Trophoblast cell (in vitro differentiated cells and primary cell): Measurements from ENCODE around the gene AP3D1.

Source experiments
- DNase-seq, 2 donors: peaks; one replicate each; pipeline ENCODE4 v3.0.0-alpha.2; 2016
- H2AFZ ChIP-seq: 2 replicates; pipeline ENCODE4 v1.6.1; 2013; ENCODE audit warnings: low read length, moderate library complexity, mild to moderate bottlenecking; ENCODE audit not compliant: insufficient read depth, poor library complexity
- H2AK5ac ChIP-seq: 2 replicates; pipeline ENCODE4 v1.6.1; 2013; ENCODE audit warnings: mild to moderate bottlenecking, low read length
- H2BK120ac ChIP-seq: 2 replicates; pipeline ENCODE4 v1.6.1; 2013; ENCODE audit warnings: low read length, mild to moderate bottlenecking, moderate library complexity; ENCODE audit not compliant: insufficient read depth, poor library complexity
- H2BK12ac ChIP-seq: 2 replicates; pipeline ENCODE4 v1.6.1; 2013; ENCODE audit warnings: mild to moderate bottlenecking, low read length, moderate library complexity
- H2BK5ac ChIP-seq: 2 replicates; pipeline ENCODE4 v1.6.1; 2013; ENCODE audit warnings: low read length, low read depth, moderate library complexity, mild to moderate bottlenecking; ENCODE audit not compliant: poor library complexity
- H3K14ac ChIP-seq: 2 replicates; pipeline ENCODE4 v1.6.1; 2013; ENCODE audit warnings: mild to moderate bottlenecking, low read length
- H3K18ac ChIP-seq: 2 replicates; pipeline ENCODE4 v1.6.1; 2013; ENCODE audit warnings: mild to moderate bottlenecking, low read length
- H3K23ac ChIP-seq: 2 replicates; pipeline ENCODE4 v1.6.1; 2013; ENCODE audit warnings: low read length
- H3K27ac ChIP-seq: 2 replicates; pipeline ENCODE4 v1.5.1; 2013; ENCODE audit warnings: low read depth, mild to moderate bottlenecking, inconsistent platforms, low read length, moderate library complexity
- H3K27me3 ChIP-seq: 2 replicates; pipeline ENCODE4 v1.6.1; 2013; ENCODE audit warnings: inconsistent platforms, mild to moderate bottlenecking, low read length, moderate library complexity; ENCODE audit not compliant: insufficient read depth
- H3K36me3 ChIP-seq, 2 experiments: 1 replicate in 1 of 2; 2 replicates in 1 of 2; pipeline ENCODE4 v1.6.1; 2013; ENCODE audit warnings: low read length in 2 of 2, mild to moderate bottlenecking in 2 of 2, moderate library complexity in 1 of 2; ENCODE audit not compliant: insufficient read depth in 2 of 2, control insufficient read depth in 1 of 2
- H3K4ac ChIP-seq: 2 replicates; pipeline ENCODE4 v1.6.1; 2013; ENCODE audit warnings: low read depth, mild to moderate bottlenecking, low read length, moderate library complexity
- H3K4me1 ChIP-seq, 2 experiments: 1 replicate in 1 of 2; 2 replicates in 1 of 2; pipeline ENCODE4 v1.6.1; 2013; ENCODE audit warnings: low read length in 2 of 2, mild to moderate bottlenecking in 2 of 2, moderate library complexity in 1 of 2; ENCODE audit not compliant: insufficient read depth in 2 of 2, control insufficient read depth in 1 of 2
- H3K4me2 ChIP-seq: 2 replicates; pipeline ENCODE4 v1.6.1; 2013; ENCODE audit warnings: inconsistent platforms, mild to moderate bottlenecking, low read length, moderate library complexity
- H3K4me3 ChIP-seq: 2 replicates; pipeline ENCODE4 v1.5.1; 2013; ENCODE audit warnings: mild to moderate bottlenecking, low read depth, low read length, inconsistent platforms
- H3K79me1 ChIP-seq: one replicate; pipeline ENCODE4 v1.6.1; 2013; ENCODE audit warnings: low read length
- H3K79me2 ChIP-seq: 2 replicates; pipeline ENCODE4 v1.6.1; 2013; ENCODE audit warnings: low read length, mild to moderate bottlenecking; ENCODE audit not compliant: control insufficient read depth, insufficient read depth, poor library complexity
- H3K9ac ChIP-seq: 2 replicates; pipeline ENCODE4 v1.6.1; 2013; ENCODE audit warnings: mild to moderate bottlenecking, low read length
- H3K9me3 ChIP-seq: 2 replicates; pipeline ENCODE4 v1.6.1; 2013; ENCODE audit warnings: low read depth, mild to moderate bottlenecking, control low read depth, inconsistent platforms, low read length; ENCODE audit not compliant: insufficient read depth
- H4K12ac ChIP-seq: 2 replicates; pipeline ENCODE4 v1.6.1; 2013; ENCODE audit warnings: low read depth, mild to moderate bottlenecking, low read length, moderate library complexity
- H4K8ac ChIP-seq: 2 replicates; pipeline ENCODE4 v1.6.1; 2013; ENCODE audit warnings: low read depth, mild to moderate bottlenecking, low read length, moderate library complexity
- H4K91ac ChIP-seq: one replicate; pipeline ENCODE4 v1.6.1; 2013; ENCODE audit warnings: low read depth, mild to moderate bottlenecking, low read length, moderate library complexity
- WGBS: extraction: QIAGEN DNeasy Blood & Tissue Kit; methylation state at CpG from one replicate; pipeline ENCODE4 v1.1.7; 2013; ENCODE audit warnings: missing lambda C conversion rate; ENCODE audit not compliant: insufficient read length, insufficient coverage; ENCODE audit errors: extremely low coverage; 5-methylcytosine and 5-hydroxymethylcytosine counted together

Gene AP3D1

DNA sequence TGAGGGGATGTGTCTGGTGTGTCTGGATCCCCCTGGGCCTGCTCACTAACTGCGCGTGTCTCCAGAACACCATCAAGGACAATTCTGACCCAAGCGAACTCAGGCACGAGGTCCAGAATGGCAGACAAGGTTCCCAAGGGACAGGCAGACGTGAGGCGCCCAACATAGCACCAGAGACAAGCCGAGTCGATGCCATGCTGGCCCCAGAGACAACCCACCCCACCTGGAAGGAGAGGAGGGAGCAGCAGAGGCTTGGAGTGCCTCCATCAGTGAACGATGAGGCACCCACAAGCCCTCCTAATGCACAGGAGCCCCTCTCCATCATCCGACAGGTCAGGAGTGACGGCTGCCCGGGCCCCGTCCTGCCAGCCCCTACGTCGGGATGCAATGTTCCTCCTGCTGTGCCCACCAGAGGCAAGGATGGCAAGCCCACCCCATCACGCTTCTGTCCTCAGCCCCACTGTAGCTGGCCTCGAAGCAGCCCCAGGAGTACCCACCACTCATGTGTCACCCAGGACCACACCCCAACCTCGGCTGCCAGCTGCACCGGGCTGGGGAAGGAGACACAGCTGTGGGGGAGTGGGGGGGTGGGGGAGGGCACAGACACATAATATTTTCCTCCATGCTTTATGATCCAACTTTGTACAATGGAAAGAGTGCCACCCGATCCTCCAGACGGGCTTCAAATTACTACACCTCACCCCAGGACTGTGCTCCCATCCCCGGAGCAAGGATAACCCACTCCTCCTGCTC is 11.8 kb downstream of the AP3D1 start:
- peaks cover 1% of the 10 kb centered on the region for H3K9me3 ChIP-seq
- no peak overlapping the region for H2BK12ac ChIP-seq
- H2BK5ac ChIP-seq, result no peak overlapping the region
- no peak overlapping the region for H3K9ac ChIP-seq
- no peak overlapping the region for H3K4me2 ChIP-seq
- no peak overlapping the region for H3K18ac ChIP-seq
- H4K12ac ChIP-seq, result no peak overlapping the region
- H3K4ac ChIP-seq, result peak overlapping the region; percentile 81
- peaks cover 45 to 51% of the 10 kb centered on the region in 2 experiments for H3K36me3 ChIP-seq
- no peaks in the 10 kb centered on the region for H3K79me1 ChIP-seq
- no peak overlapping the region for H3K14ac ChIP-seq
- H4K8ac ChIP-seq, result no peak overlapping the region
- peaks cover 14% of the 10 kb centered on the region for H3K79me2 ChIP-seq
- no peak overlapping the region for H2AK5ac ChIP-seq
- WGBS, result no CpG with 5 or more reads among the region's 22 CpGs
- no peak overlapping the region for H2AFZ ChIP-seq
- H4K91ac ChIP-seq, result no peak overlapping the region
- no peaks in the 10 kb centered on the region for H3K4me1 ChIP-seq
- H3K4me3 ChIP-seq, result no peak overlapping the region
- no peak for DNase-seq
- H2BK120ac ChIP-seq, result no peak overlapping the region
- H3K23ac ChIP-seq, result no peak overlapping the region
- no peaks in the 10 kb centered on the region for H3K27me3 ChIP-seq
- no peak overlapping the region for H3K27ac ChIP-seq

DNA sequence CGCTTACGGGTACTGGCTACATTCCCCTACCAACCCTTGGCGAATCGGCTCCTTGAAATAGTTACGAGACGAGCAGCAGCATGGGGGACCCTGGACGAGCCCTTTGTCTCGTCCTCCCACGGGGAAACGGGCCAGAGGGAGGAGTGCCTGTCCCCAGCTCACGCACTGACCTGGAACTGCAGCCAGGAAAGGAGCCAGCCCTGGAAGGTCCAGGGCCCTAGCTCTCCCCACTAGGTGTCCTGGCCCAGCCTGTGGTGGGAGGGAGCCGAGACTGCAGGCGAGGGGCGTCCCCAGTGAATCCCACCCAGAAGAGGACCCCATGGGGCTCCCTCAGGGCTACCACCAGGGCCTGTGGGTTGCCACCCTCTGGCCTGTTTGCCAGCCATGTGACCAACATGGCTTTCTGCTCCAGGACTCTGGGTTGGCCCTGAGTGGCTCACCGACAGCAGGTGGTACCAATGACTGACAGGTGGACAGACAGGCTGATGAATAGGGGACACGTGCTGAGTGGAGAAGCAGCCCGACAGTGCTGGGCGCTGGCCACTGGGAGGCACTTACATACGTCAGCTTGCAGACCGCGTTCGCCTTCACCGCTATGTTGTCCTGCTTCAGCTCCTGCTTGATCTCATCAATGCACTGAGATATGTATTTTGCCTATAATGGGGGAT is 13.2 kb downstream of the AP3D1 start:
- H3K27me3 ChIP-seq, result no peaks in the 10 kb centered on the region
- no peak overlapping the region for H4K91ac ChIP-seq
- no peak overlapping the region for H2BK120ac ChIP-seq
- H3K23ac ChIP-seq, result no peak overlapping the region
- peak overlapping the region; percentile 31 for H3K4ac ChIP-seq
- H3K4me3 ChIP-seq, result no peak overlapping the region
- peaks cover 9% of the 10 kb centered on the region for H3K79me2 ChIP-seq
- H3K18ac ChIP-seq, result no peak overlapping the region
- H2BK5ac ChIP-seq, result no peak overlapping the region
- no peak overlapping the region for H3K14ac ChIP-seq
- no CpG with 5 or more reads among the region's 23 CpGs for WGBS
- no peak overlapping the region for H2AFZ ChIP-seq
- DNase-seq, result no peak
- peaks cover 48 to 54% of the 10 kb centered on the region in 2 experiments for H3K36me3 ChIP-seq
- H2AK5ac ChIP-seq, result no peak overlapping the region
- no peak overlapping the region for H3K9ac ChIP-seq
- H2BK12ac ChIP-seq, result no peak overlapping the region
- H3K27ac ChIP-seq, result no peak overlapping the region
- no peaks in the 10 kb centered on the region for H3K4me1 ChIP-seq
- no peaks in the 10 kb centered on the region for H3K79me1 ChIP-seq
- no peak overlapping the region for H3K4me2 ChIP-seq
- H4K8ac ChIP-seq, result no peak overlapping the region
- H3K9me3 ChIP-seq, result peaks cover 1% of the 10 kb centered on the region
- no peak overlapping the region for H4K12ac ChIP-seq

GRCh38 chr19:2136796-2137195 is 14.6 kb downstream of the AP3D1 start:
- Histone ChIP-seq H3K79me2 (peaks cover 6% of the 10 kb centered on the region), H3K23ac (no peak overlapping the region), H2AFZ (no peak overlapping the region), H3K4ac (peak overlapping the region; percentile 20), H3K4me2 (no peak overlapping the region), H2BK5ac (no peak overlapping the region), H3K79me1 (no peaks in the 10 kb centered on the region), H3K18ac (peak overlapping the region; percentile 58), H3K4me3 (no peak overlapping the region), H3K9ac (no peak overlapping the region), H2BK120ac (no peak overlapping the region), H3K27ac (no peak overlapping the region), H4K91ac (no peak overlapping the region), H2AK5ac (no peak overlapping the region), H3K27me3 (no peaks in the 10 kb centered on the region), H4K8ac (no peak overlapping the region), H4K12ac (no peak overlapping the region), H3K9me3 (peaks cover 1% of the 10 kb centered on the region), H3K14ac (no peak overlapping the region), H2BK12ac (no peak overlapping the region), H3K4me1 (no peaks in the 10 kb centered on the region), H3K36me3 (peaks cover 62 to 65% of the 10 kb centered on the region in 2 experiments)
- DNase-seq, result no peak
- WGBS, result no CpG with 5 or more reads among the region's 23 CpGs

GRCh38 chr19:2135474-2136402 is 15.6 kb downstream of the AP3D1 start:
- Histone ChIP-seq H3K4ac (no peak overlapping the region), H4K12ac (no peak overlapping the region), H3K36me3 (peaks cover 72 to 74% of the 10 kb centered on the region in 2 experiments), H3K9ac (no peak overlapping the region), H3K9me3 (peaks cover 1% of the 10 kb centered on the region), H2BK12ac (no peak overlapping the region), H3K79me1 (no peaks in the 10 kb centered on the region), H4K91ac (no peak overlapping the region), H2AK5ac (no peak overlapping the region), H3K27me3 (no peaks in the 10 kb centered on the region), H3K18ac (no peak overlapping the region), H2BK5ac (no peak overlapping the region), H3K79me2 (peaks cover 6% of the 10 kb centered on the region), H3K14ac (no peak overlapping the region), H3K23ac (no peak overlapping the region), H2BK120ac (no peak overlapping the region), H3K27ac (no peak overlapping the region), H3K4me3 (no peak overlapping the region), H3K4me1 (no peaks in the 10 kb centered on the region), H2AFZ (no peak overlapping the region), H4K8ac (no peak overlapping the region), H3K4me2 (no peak overlapping the region)
- no peak for DNase-seq
- WGBS, result no CpG with 5 or more reads among the region's 50 CpGs
